Adrenal gland (tissue), 5 donors: ENCODE measurements around the gene TET3.

Experiments used
- POLR2A ChIP-seq, 2 donors: fragments of 450-650 bp; IDR thresholded peaks; one replicate each; pipeline ENCODE4 v1.6.1; 2017; ENCODE audit warnings: antibody characterized with exemption in 2 of 2, mild to moderate bottlenecking in 2 of 2, moderate library complexity in 1 of 2
- TF ChIP-seq, protein P1 (sequence below), 6 experiments: fragments of 450-650 bp in 4 of 6; fragments of 200-600 bp in 2 of 6; sonication (generic) in 1 of 6; IDR thresholded peaks; 1 replicate in 5 of 6; 2 replicates in 1 of 6; pipeline versions ENCODE4 v1.5.1 to v1.8.0; 2016 to 2021; ENCODE audit warnings: antibody characterized with exemption in 6 of 6, mild to moderate bottlenecking in 2 of 6, moderate library complexity in 1 of 6
- donor health status: DM: no; HTN: no; CAD: no.

DNA sequence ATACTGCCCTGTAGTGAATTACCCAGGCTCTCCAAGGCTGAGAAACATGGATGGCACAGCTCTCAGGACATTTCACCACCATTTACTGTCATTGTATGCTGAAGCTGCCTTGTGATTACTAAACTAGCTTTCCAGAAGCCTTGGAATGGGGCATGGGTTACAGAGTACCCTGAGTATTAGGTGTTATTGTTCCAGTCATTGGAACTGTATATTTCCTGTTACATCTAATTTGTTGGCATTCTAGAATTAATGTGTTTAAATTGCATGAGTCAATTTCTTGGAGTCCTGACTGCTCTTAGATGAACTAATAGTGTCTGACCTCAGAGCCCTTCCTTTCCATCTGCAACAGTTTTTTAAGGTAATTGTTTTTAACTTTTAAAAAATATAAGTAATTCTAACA, 49.1 kb upstream of the TET3 start:
- TF ChIP-seq, protein P1, sequence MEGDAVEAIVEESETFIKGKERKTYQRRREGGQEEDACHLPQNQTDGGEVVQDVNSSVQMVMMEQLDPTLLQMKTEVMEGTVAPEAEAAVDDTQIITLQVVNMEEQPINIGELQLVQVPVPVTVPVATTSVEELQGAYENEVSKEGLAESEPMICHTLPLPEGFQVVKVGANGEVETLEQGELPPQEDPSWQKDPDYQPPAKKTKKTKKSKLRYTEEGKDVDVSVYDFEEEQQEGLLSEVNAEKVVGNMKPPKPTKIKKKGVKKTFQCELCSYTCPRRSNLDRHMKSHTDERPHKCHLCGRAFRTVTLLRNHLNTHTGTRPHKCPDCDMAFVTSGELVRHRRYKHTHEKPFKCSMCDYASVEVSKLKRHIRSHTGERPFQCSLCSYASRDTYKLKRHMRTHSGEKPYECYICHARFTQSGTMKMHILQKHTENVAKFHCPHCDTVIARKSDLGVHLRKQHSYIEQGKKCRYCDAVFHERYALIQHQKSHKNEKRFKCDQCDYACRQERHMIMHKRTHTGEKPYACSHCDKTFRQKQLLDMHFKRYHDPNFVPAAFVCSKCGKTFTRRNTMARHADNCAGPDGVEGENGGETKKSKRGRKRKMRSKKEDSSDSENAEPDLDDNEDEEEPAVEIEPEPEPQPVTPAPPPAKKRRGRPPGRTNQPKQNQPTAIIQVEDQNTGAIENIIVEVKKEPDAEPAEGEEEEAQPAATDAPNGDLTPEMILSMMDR (IDR thresholded peaks at IDR 0.05): no peak
- no peak for TF ChIP-seq POLR2A (IDR thresholded peaks at IDR 0.05)
